HepG2 (cell line): ENCODE measurements around the gene IL1B. TPM values are rescaled to one million over a fixed set of nuclear protein-coding genes. Genes with fewer than 3 reads are reported as not detected.

Experiments
- ATAC-seq: fragments of 200-7000 bp; cut with Tn5 transposase; 3 replicates; pipeline ENCODE4 v1.9.1; 2020; ENCODE audit warnings: mild to moderate bottlenecking, moderate library complexity
- BruUV-seq: library from RNA; stranded (reverse); fragments of 400-500 nt; replicated peaks from 2 replicates; lab custom pipeline; 2021; lab: Mats Ljungman, UMichigan
- CTCF ChIA-PET: fragments of 300-600 bp; formaldehyde crosslinking; extraction: SDS; loops from one replicate; lab custom pipeline; 2021; ENCODE audit warnings: low total read pairs, inconsistent platforms, low intra/inter-chr PET ratio; lab: Yijun Ruan, JAX
- POLR2A ChIA-PET: fragments of 350-600 bp; sonication (Branson Sonifier 250); formaldehyde crosslinking; loops from one replicate; lab custom pipeline; 2020; ENCODE audit warnings: antibody characterized with exemption, inconsistent platforms; lab: Yijun Ruan, JAX
- DNase-seq: peaks from one replicate; pipeline ENCODE4 v3.0.0-alpha.2; 2015; ENCODE audit warnings: low spot score
- FAIRE-seq: peaks from 3 replicates; lab custom pipeline; 2011; peaks lifted over from hg19 to GRCh38; lab: Jason Lieb, UNC
- H2AFZ ChIP-seq: one replicate; pipeline ENCODE4 v1.6.1; 2011; ENCODE audit warnings: low read length, inconsistent platforms
- H3K27ac ChIP-seq: fragments of 300-600 bp; 3 replicates; pipeline ENCODE4 v1.8.0; 2011; ENCODE audit warnings: mixed run types, mild to moderate bottlenecking, mixed read lengths, low read length, inconsistent platforms; ENCODE audit not compliant: insufficient read depth; ENCODE audit errors: extremely low read length
- H3K27me3 ChIP-seq, 2 experiments: fragments of 200-600 bp in 1 of 2; 2 replicates in 1 of 2; 3 replicates in 1 of 2; pipeline versions ENCODE4 v1.6.0 to v1.8.0; 2011; ENCODE audit warnings: low read length in 2 of 2, mild to moderate bottlenecking in 2 of 2, moderate library complexity in 2 of 2, inconsistent platforms in 1 of 2; ENCODE audit not compliant: insufficient read depth in 2 of 2, control insufficient read depth in 1 of 2
- H3K36me3 ChIP-seq, 2 experiments: fragments of 200-600 bp in 1 of 2; replicated peaks in 1 of 2; 2 replicates in 1 of 2; 3 replicates in 1 of 2; pipeline versions ENCODE4 v1.5.1 to v1.8.0; 2011; ENCODE audit warnings: low read length in 2 of 2, inconsistent platforms in 1 of 2; ENCODE audit not compliant: insufficient read depth in 2 of 2, control insufficient read depth in 1 of 2
- H3K4me1 ChIP-seq: 2 replicates; pipeline ENCODE4 v1.5.1; 2012; ENCODE audit warnings: low read length, inconsistent platforms; ENCODE audit not compliant: insufficient read depth
- H3K4me2 ChIP-seq: 2 replicates; pipeline ENCODE4 v1.6.0; 2011; ENCODE audit warnings: low read depth, low read length, inconsistent platforms
- H3K4me3 ChIP-seq, 3 experiments: fragments of 200-600 bp in 1 of 3; sonication (generic), shearing (Covaris generic) in 1 of 3; replicated peaks in 1 of 3; 2 replicates each; pipeline ENCODE4 v1.5.1; 2011 to 2016; ENCODE audit warnings: low read length in 3 of 3, inconsistent platforms in 2 of 3, low read depth in 2 of 3, mild to moderate bottlenecking in 2 of 3, control low read depth in 1 of 3, mixed read lengths in 1 of 3; ENCODE audit not compliant: insufficient read depth in 1 of 3
- H3K79me2 ChIP-seq: one replicate; pipeline ENCODE4 v1.6.1; 2011; ENCODE audit warnings: low read length, inconsistent platforms; ENCODE audit not compliant: insufficient read depth
- H3K9ac ChIP-seq: 2 replicates; pipeline ENCODE4 v1.6.0; 2011; ENCODE audit warnings: mild to moderate bottlenecking, low read depth, low read length, inconsistent platforms; ENCODE audit not compliant: insufficient read depth
- H3K9me3 ChIP-seq: 2 replicates; pipeline ENCODE4 v1.5.1; 2012; ENCODE audit warnings: mild to moderate bottlenecking, low read length
- H4K20me1 ChIP-seq: 2 replicates; pipeline ENCODE4 v1.6.0; 2011; ENCODE audit warnings: inconsistent platforms, mild to moderate bottlenecking, low read length, moderate library complexity; ENCODE audit not compliant: insufficient read depth
- EP300 ChIP-seq, 3 experiments: sonication (generic) in 1 of 3; formaldehyde crosslinking in 1 of 3; IDR thresholded peaks; 2 replicates each; pipeline versions ENCODE4 v1.5.1 to v1.6.1; 2011 to 2020; ENCODE audit warnings: low read depth in 2 of 3, low read length in 2 of 3, borderline replicate concordance in 1 of 3, improper control_type of control experiment in 1 of 3, mild to moderate bottlenecking in 1 of 3, missing genetic modification reagents in 1 of 3, moderate library complexity in 1 of 3
- GATAD2A ChIP-seq: IDR thresholded peaks from 2 replicates; pipeline ENCODE4 v1.6.1; 2016
- RFX1 ChIP-seq: fragments of 450-650 bp; IDR thresholded peaks from 2 replicates; pipeline ENCODE4 v1.6.1; 2017
- SOX5 ChIP-seq: IDR thresholded peaks from 2 replicates; pipeline ENCODE4 v1.6.1; 2016; ENCODE audit warnings: borderline replicate concordance
- TCF7L2 ChIP-seq: IDR thresholded peaks from 2 replicates; pipeline ENCODE4 v1.6.1; 2011; ENCODE audit warnings: mild to moderate bottlenecking, low read depth, low read length, moderate library complexity
- ZFP1 ChIP-seq: IDR thresholded peaks from 2 replicates; pipeline ENCODE4 v1.6.1; 2016
- ZNF33B ChIP-seq: sonication (generic); formaldehyde crosslinking; IDR thresholded peaks from 2 replicates; pipeline ENCODE4 v1.5.1; 2020; ENCODE audit warnings: mild to moderate bottlenecking, missing genetic modification reagents
- in situ Hi-C: cut with HindIII; loops from 2 replicates; pipeline ENCODE4 v1.10.0; 2017; ENCODE audit warnings: low pct_unique_long_range_greater_than_20kb; ENCODE audit not compliant: extremely low pct_ligation_motif_present
- intact Hi-C: fragments of 100-400 bp; cut with micrococcal nuclease; formaldehyde crosslinking; loops from one replicate; pipeline ENCODE4 v1.10.0; 2022; ENCODE audit not compliant: unreplicated experiment
- polyA plus RNA-seq, 8 experiments: library from polyadenylated mRNA; depleted of rRNA in 3 of 8; stranded (reverse) in 7 of 8; unstranded in 1 of 8; fragments of >200 nt; fragmentation: Illumina TruSeq in 4 of 8; extraction: Trizol in 4 of 8; gene quantifications; 2 replicates each; pipeline versions ENCODE4 v1.2.1 to v1.2.3, GENCODE V29; 2011 to 2016; ENCODE audit warnings: low read depth in 4 of 8, missing spikeins in 1 of 8, mixed read lengths in 1 of 8; ENCODE audit not compliant: insufficient read depth in 1 of 8
- total RNA-seq, 5 experiments: library from RNA; depleted of rRNA; stranded (reverse); fragments of >200 nt; fragmentation: Illumina TruSeq; extraction: Trizol; gene quantifications; 2 replicates each; pipeline ENCODE4 v1.2.3, GENCODE V29; 2016; ENCODE audit warnings: low read depth in 1 of 5
- TF ChIP-seq, protein P1 (sequence below): sonication (generic); formaldehyde crosslinking; IDR thresholded peaks from 2 replicates; pipeline ENCODE4 v1.9.0; 2021; ENCODE audit warnings: mild to moderate bottlenecking, missing genetic modification reagents
- TF ChIP-seq, protein P2 (sequence below): IDR thresholded peaks from 2 replicates; pipeline ENCODE4 v1.6.1; 2016; ENCODE audit warnings: mild to moderate bottlenecking

Gene IL1B
- total and polyA plus RNA-seq, 2 of the 13 experiments (the other 11 are each of a cell fraction or from before 2014, with no cell fraction given): 0.18 TPM; not detected in 1

DNA sequence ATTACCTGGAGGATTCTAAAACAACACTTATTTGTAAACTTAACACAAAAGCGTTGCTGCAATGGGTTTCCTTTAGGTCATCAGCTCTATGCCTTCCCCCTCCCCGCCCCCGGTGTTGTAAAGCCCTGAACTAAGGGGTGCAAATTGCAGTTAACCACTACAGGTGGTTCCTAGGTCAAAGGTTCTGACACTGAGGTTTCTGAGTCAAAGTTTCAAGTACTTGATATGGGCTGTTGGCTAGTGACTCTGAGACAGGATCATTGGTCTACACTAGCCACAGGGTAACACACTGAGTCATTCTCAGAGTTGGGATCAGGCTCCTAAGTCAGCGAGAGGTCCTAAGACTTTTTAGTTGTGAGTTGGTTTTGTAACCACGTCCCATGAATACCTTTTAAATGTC, 15.4 kb downstream of the IL1B start (continued):
- TF ChIP-seq, protein P1, sequence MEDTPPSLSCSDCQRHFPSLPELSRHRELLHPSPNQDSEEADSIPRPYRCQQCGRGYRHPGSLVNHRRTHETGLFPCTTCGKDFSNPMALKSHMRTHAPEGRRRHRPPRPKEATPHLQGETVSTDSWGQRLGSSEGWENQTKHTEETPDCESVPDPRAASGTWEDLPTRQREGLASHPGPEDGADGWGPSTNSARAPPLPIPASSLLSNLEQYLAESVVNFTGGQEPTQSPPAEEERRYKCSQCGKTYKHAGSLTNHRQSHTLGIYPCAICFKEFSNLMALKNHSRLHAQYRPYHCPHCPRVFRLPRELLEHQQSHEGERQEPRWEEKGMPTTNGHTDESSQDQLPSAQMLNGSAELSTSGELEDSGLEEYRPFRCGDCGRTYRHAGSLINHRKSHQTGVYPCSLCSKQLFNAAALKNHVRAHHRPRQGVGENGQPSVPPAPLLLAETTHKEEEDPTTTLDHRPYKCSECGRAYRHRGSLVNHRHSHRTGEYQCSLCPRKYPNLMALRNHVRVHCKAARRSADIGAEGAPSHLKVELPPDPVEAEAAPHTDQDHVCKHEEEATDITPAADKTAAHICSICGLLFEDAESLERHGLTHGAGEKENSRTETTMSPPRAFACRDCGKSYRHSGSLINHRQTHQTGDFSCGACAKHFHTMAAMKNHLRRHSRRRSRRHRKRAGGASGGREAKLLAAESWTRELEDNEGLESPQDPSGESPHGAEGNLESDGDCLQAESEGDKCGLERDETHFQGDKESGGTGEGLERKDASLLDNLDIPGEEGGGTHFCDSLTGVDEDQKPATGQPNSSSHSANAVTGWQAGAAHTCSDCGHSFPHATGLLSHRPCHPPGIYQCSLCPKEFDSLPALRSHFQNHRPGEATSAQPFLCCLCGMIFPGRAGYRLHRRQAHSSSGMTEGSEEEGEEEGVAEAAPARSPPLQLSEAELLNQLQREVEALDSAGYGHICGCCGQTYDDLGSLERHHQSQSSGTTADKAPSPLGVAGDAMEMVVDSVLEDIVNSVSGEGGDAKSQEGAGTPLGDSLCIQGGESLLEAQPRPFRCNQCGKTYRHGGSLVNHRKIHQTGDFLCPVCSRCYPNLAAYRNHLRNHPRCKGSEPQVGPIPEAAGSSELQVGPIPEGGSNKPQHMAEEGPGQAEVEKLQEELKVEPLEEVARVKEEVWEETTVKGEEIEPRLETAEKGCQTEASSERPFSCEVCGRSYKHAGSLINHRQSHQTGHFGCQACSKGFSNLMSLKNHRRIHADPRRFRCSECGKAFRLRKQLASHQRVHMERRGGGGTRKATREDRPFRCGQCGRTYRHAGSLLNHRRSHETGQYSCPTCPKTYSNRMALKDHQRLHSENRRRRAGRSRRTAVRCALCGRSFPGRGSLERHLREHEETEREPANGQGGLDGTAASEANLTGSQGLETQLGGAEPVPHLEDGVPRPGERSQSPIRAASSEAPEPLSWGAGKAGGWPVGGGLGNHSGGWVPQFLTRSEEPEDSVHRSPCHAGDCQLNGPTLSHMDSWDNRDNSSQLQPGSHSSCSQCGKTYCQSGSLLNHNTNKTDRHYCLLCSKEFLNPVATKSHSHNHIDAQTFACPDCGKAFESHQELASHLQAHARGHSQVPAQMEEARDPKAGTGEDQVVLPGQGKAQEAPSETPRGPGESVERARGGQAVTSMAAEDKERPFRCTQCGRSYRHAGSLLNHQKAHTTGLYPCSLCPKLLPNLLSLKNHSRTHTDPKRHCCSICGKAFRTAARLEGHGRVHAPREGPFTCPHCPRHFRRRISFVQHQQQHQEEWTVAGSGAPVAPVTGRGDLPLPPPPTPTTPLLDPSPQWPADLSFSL (CRISPR knock-in tag): no peak
- TF ChIP-seq RFX1 (no peak), ZNF33B (CRISPR knock-in tag) (0 out of 2 replicates have a peak, but pooled peaks have one; percentile 45)

DNA sequence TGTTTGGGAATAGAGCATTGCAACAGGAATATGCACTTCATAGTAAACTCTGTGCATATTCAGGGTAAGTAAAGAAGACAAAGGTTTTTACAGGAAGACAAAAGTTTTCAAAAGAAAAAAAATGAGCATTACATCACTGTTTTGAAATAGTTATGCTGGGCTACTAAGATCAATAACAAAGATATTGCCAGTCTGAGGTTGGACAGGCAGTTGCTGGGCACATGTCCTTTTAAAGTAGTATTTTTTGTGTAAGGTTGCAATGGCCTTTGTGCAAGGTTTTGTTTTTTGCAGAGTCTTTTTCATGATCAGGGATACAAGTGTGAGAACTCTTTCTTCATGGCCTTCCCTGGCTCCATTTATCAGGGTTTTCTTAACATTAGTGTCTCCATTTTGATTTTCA, 16.2 kb downstream of the IL1B start:
- Histone ChIP-seq H3K4me2 (no peak overlapping the region), H3K27me3 (no peaks in the 10 kb centered on the region), H3K36me3 (no peaks in the 10 kb centered on the region), H3K9ac (no peak overlapping the region), H4K20me1 (no peaks in the 10 kb centered on the region), H3K79me2 (no peaks in the 10 kb centered on the region), H3K9me3 (no peaks in the 10 kb centered on the region), H3K4me1 (peaks cover 71% of the 10 kb centered on the region), H2AFZ (no peak overlapping the region), H3K27ac (no peak overlapping the region), H3K4me3 (no peak overlapping the region)
- ChIA-PET POLR2A (no interaction called here), CTCF (no interaction called here)
- no peak for FAIRE-seq
- BruUV-seq: no TSS peak
- TF ChIP-seq TCF7L2 (0 out of 2 replicates have a peak, but pooled peaks have one; percentile 33), GATAD2A (CRISPR knock-in tag) (peak; percentile 22; the same call in 1 of the 2 replicates), ZFP1 (no peak), SOX5 (CRISPR knock-in tag) (0 out of 2 replicates have a peak, but pooled peaks have one; percentile 10), EP300 (IDR thresholded peaks at IDR 0.05; ENCODE audit: low read depth in 2 of 2, low read length in 2 of 2) (0 out of 4 replicates have a peak, but pooled peaks of 1 of the 2 experiments have one; percentile 9), EP300 (CRISPR knock-in tag; IDR thresholded peaks at IDR 0.05; ENCODE audit: borderline replicate concordance) (no peak)
- TF ChIP-seq, protein P2, sequence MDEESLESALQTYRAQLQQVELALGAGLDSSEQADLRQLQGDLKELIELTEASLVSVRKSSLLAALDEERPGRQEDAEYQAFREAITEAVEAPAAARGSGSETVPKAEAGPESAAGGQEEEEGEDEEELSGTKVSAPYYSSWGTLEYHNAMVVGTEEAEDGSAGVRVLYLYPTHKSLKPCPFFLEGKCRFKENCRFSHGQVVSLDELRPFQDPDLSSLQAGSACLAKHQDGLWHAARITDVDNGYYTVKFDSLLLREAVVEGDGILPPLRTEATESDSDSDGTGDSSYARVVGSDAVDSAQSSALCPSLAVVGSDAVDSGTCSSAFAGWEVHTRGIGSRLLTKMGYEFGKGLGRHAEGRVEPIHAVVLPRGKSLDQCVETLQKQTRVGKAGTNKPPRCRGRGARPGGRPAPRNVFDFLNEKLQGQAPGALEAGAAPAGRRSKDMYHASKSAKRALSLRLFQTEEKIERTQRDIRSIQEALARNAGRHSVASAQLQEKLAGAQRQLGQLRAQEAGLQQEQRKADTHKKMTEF (CRISPR knock-in tag): 0 out of 2 replicates have a peak, but pooled peaks have one; percentile 26
- no peak for DNase-seq
- intact Hi-C loops (no loop called here), in situ Hi-C loops (no loop called here)
- no peak for ATAC-seq
